K562 (cell line): ENCODE data around the gene ITGA7. TPM values are rescaled to one million over a fixed set of nuclear protein-coding genes. Genes with fewer than 3 reads are reported as not detected.

Experiments
- CBFA2T2 ChIP-seq: fragments of 450-650 bp; conservative IDR thresholded peaks from 2 replicates; pipeline ENCODE4 v1.6.1; 2017; ENCODE audit warnings: mild to moderate bottlenecking
- CBX5 ChIP-seq: IDR thresholded peaks from 2 replicates; pipeline ENCODE4 v1.6.1; 2014; ENCODE audit warnings: low read depth, borderline replicate concordance
- EP400 ChIP-seq: fragments of 450-650 bp; IDR thresholded peaks from 2 replicates; pipeline ENCODE4 v1.6.1; 2017; ENCODE audit warnings: antibody characterized with exemption, mild to moderate bottlenecking, moderate library complexity
- ESRRB ChIP-seq: fragments of 250-450 bp; sonication (Bioruptor Pico); IDR thresholded peaks from 2 replicates; pipeline ENCODE4 v1.5.0; 2020; ENCODE audit warnings: mild to moderate bottlenecking, moderate library complexity, borderline replicate concordance
- FOXJ2 ChIP-seq: fragments of 200-800 bp; sonication (Bioruptor generic); IDR thresholded peaks from 2 replicates; pipeline ENCODE4 v1.6.1; 2016; ENCODE audit warnings: missing genetic modification characterization, missing compliant biosample characterization
- HNRNPK ChIP-seq: fragments of 200-400 bp; formaldehyde crosslinking; IDR thresholded peaks from one replicate; pipeline ENCODE4 v1.6.1; 2018; ENCODE audit warnings: mild to moderate bottlenecking, low read depth, low read length; ENCODE audit not compliant: poor library complexity, severe bottlenecking
- IRF2 ChIP-seq: sonication (generic); formaldehyde crosslinking; IDR thresholded peaks from 2 replicates; pipeline ENCODE4 v1.8.1; 2022; ENCODE audit warnings: mild to moderate bottlenecking, missing genetic modification reagents
- MAFF ChIP-seq: IDR thresholded peaks from 2 replicates; pipeline ENCODE4 v1.6.1; 2012; ENCODE audit warnings: low read length, improper control_type of control experiment
- MYBL2 ChIP-seq, 2 experiments: fragments of 450-650 bp in 1 of 2; sonication (generic) in 1 of 2; formaldehyde crosslinking in 1 of 2; IDR thresholded peaks; 2 replicates each; pipeline versions ENCODE4 v1.6.1 to v1.8.1; 2017 to 2022; ENCODE audit warnings: borderline replicate concordance in 1 of 2, inconsistent platforms in 1 of 2, low read depth in 1 of 2, mild to moderate bottlenecking in 1 of 2, missing genetic modification reagents in 1 of 2, moderate library complexity in 1 of 2
- NFE2L1 ChIP-seq: fragments of 450-650 bp; IDR thresholded peaks from 2 replicates; pipeline ENCODE4 v1.6.1; 2016; ENCODE audit warnings: missing genetic modification characterization, low read depth, mild to moderate bottlenecking, missing compliant biosample characterization, moderate library complexity, borderline replicate concordance
- PHF21A ChIP-seq: fragments of 450-650 bp; IDR thresholded peaks from 2 replicates; pipeline ENCODE4 v1.6.1; 2017; ENCODE audit warnings: low read depth, borderline replicate concordance
- STAT5A ChIP-seq: IDR thresholded peaks from 2 replicates; pipeline ENCODE4 v1.6.1; 2012; ENCODE audit warnings: low read length, inconsistent platforms, borderline replicate concordance
- STAT5B ChIP-seq: fragments of 250-450 bp; sonication (Bioruptor Pico); IDR thresholded peaks from 2 replicates; pipeline ENCODE4 v1.8.0; 2021; ENCODE audit warnings: mild to moderate bottlenecking, inconsistent platforms
- TAF1 ChIP-seq: IDR thresholded peaks from 2 replicates; pipeline ENCODE4 v1.6.1; 2011; ENCODE audit warnings: mild to moderate bottlenecking, low read length, moderate library complexity; ENCODE audit not compliant: insufficient read depth, control insufficient read depth, severe bottlenecking; ENCODE audit errors: extremely low read depth
- TGIF2 ChIP-seq: sonication (generic); formaldehyde crosslinking; IDR thresholded peaks from 2 replicates; pipeline ENCODE4 v1.8.1; 2022; ENCODE audit warnings: mild to moderate bottlenecking, missing genetic modification reagents, moderate library complexity
- ZBTB7A ChIP-seq: IDR thresholded peaks from 2 replicates; pipeline ENCODE4 v1.6.1; 2011; ENCODE audit warnings: low read depth, mild to moderate bottlenecking, low read length, moderate library complexity, borderline replicate concordance; ENCODE audit not compliant: control insufficient read depth
- ZNF134 ChIP-seq: fragments of 250-450 bp; sonication (Bioruptor Pico); conservative IDR thresholded peaks from 2 replicates; pipeline ENCODE4 v1.4.0; 2020
- ZNF324 ChIP-seq: fragments of 250-450 bp; sonication (Bioruptor Pico); IDR thresholded peaks from 2 replicates; pipeline ENCODE4 v1.4.0; 2020; ENCODE audit warnings: mild to moderate bottlenecking
- ZNF764 ChIP-seq: fragments of 250-450 bp; sonication (Bioruptor Pico); IDR thresholded peaks from 2 replicates; pipeline ENCODE4 v1.4.0; 2020; ENCODE audit warnings: low read depth, mild to moderate bottlenecking, moderate library complexity
- ZSCAN29 ChIP-seq: fragments of 450-650 bp; IDR thresholded peaks from 2 replicates; pipeline ENCODE4 v1.6.1; 2017
- polyA plus RNA-seq, 8 experiments: library from polyadenylated mRNA; depleted of rRNA in 4 of 8; stranded (reverse) in 5 of 8; unstranded in 3 of 8; fragments of >200 nt; fragmentation: Nextera tagmentation in 2 of 8; fragmentation: Illumina TruSeq in 1 of 8; extraction: Ambion mirVana in 2 of 8; extraction: Trizol in 1 of 8; gene quantifications; 2 replicates each; pipeline versions ENCODE4 v1.2.1 to v1.2.3, GENCODE V29; 2011 to 2014; ENCODE audit warnings: inconsistent platforms in 1 of 8, missing spikeins in 1 of 8
- total RNA-seq, 7 experiments: library from RNA; depleted of rRNA in 6 of 7; stranded (reverse); fragments of >200 nt in 6 of 7; fragmentation: Illumina TruSeq in 2 of 7; extraction: Trizol in 2 of 7; gene quantifications; 2 replicates each; pipeline versions ENCODE4 v1.2.1 to v1.2.3, GENCODE V29; 2011 to 2021; ENCODE audit warnings: low replicate concordance in 1 of 7
- TF ChIP-seq, protein P1 (sequence below): fragments of 250-450 bp; sonication (Bioruptor Pico); IDR thresholded peaks from 2 replicates; pipeline ENCODE4 v1.5.0; 2020; ENCODE audit warnings: mild to moderate bottlenecking, borderline replicate concordance
- TF ChIP-seq, protein P2 (sequence below): fragments of 450-650 bp; IDR thresholded peaks from 2 replicates; pipeline ENCODE4 v1.7.0; 2016; ENCODE audit warnings: borderline replicate concordance
- TF ChIP-seq, protein P3 (sequence below): fragments of 450-650 bp; conservative IDR thresholded peaks from 2 replicates; pipeline ENCODE4 v1.6.1; 2016; ENCODE audit warnings: missing genetic modification characterization, low read depth, mild to moderate bottlenecking, control low read depth, missing compliant biosample characterization

ITGA7 gene
- total and polyA plus RNA-seq, 9 of the 15 experiments (the other 6 are each of a cell fraction or from before 2014, with no cell fraction given): 0.11 to 2.3 (median 0.56) TPM; not detected in 1

DNA sequence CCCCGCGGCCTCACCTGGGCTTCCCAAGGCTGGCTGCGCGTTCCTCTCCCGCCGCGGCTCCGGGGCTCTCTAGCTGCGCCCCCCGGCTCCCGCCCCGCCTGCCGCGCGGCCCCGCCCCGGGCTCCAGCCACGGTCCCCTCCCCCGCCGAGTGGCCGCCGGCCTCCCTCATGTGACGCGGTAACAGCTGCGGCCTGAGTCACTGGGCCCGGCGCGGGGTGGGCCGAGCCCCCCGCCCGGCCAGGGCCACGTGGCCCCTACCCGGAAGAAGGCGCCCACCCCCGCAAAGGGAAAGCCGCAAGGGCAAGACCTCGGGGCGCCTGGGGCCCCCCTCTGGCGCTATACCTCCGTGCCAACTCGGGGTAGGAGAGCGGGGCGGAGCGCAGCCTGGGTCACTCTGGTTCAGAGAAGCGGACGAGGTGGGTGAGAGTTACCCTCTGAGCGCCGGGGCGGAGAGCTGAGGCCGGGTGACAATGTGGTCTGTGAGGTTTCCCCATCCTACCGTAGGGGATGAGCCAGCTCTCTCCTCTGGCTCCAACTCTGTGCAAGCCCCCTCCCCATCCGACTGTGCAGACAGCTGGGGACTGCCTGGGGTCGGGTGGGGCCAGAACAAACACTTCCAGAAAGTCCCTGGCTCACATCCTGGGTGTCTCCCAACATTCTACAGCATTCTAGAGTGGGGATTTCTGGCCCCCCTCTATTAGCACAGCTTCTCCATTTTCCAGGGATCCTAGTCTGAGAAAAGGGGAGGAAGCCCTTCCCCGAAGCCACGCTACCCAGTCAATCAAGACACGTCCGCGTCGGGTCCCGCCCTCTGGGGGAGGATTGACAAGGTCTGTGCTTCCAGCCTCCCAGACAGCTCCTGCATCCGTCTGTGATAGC, 21.5 kb upstream of the ITGA7 start, which contains the start of gene CD63 (continued):
- TF ChIP-seq, protein P1, sequence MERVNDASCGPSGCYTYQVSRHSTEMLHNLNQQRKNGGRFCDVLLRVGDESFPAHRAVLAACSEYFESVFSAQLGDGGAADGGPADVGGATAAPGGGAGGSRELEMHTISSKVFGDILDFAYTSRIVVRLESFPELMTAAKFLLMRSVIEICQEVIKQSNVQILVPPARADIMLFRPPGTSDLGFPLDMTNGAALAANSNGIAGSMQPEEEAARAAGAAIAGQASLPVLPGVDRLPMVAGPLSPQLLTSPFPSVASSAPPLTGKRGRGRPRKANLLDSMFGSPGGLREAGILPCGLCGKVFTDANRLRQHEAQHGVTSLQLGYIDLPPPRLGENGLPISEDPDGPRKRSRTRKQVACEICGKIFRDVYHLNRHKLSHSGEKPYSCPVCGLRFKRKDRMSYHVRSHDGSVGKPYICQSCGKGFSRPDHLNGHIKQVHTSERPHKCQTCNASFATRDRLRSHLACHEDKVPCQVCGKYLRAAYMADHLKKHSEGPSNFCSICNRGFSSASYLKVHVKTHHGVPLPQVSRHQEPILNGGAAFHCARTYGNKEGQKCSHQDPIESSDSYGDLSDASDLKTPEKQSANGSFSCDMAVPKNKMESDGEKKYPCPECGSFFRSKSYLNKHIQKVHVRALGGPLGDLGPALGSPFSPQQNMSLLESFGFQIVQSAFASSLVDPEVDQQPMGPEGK (CRISPR knock-in tag): no peak
- TF ChIP-seq ZSCAN29: no peak
- TF ChIP-seq NFE2L1 (tag): no peak
- TF ChIP-seq, protein P2, sequence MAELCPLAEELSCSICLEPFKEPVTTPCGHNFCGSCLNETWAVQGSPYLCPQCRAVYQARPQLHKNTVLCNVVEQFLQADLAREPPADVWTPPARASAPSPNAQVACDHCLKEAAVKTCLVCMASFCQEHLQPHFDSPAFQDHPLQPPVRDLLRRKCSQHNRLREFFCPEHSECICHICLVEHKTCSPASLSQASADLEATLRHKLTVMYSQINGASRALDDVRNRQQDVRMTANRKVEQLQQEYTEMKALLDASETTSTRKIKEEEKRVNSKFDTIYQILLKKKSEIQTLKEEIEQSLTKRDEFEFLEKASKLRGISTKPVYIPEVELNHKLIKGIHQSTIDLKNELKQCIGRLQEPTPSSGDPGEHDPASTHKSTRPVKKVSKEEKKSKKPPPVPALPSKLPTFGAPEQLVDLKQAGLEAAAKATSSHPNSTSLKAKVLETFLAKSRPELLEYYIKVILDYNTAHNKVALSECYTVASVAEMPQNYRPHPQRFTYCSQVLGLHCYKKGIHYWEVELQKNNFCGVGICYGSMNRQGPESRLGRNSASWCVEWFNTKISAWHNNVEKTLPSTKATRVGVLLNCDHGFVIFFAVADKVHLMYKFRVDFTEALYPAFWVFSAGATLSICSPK: no peak
- TF ChIP-seq CBFA2T2: peak; percentile 56; the same call in 1 of the 2 replicates
- TF ChIP-seq TGIF2 (CRISPR knock-in tag): peak; percentile 77; the same call in 1 of the 2 replicates
- TF ChIP-seq PHF21A: no peak; the same call in 1 of the 2 replicates
- TF ChIP-seq STAT5A: no peak
- TF ChIP-seq ZNF764 (CRISPR knock-in tag): no peak
- TF ChIP-seq MYBL2 (IDR thresholded peaks at IDR 0.05; ENCODE audit: low read depth): no peak
- no peak for TF ChIP-seq MYBL2 (CRISPR knock-in tag; IDR thresholded peaks at IDR 0.05; ENCODE audit: borderline replicate concordance)
- no peak for TF ChIP-seq MAFF
- TF ChIP-seq, protein P3, sequence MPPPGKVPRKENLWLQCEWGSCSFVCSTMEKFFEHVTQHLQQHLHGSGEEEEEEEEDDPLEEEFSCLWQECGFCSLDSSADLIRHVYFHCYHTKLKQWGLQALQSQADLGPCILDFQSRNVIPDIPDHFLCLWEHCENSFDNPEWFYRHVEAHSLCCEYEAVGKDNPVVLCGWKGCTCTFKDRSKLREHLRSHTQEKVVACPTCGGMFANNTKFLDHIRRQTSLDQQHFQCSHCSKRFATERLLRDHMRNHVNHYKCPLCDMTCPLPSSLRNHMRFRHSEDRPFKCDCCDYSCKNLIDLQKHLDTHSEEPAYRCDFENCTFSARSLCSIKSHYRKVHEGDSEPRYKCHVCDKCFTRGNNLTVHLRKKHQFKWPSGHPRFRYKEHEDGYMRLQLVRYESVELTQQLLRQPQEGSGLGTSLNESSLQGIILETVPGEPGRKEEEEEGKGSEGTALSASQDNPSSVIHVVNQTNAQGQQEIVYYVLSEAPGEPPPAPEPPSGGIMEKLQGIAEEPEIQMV: no peak
- peak; percentile 94 for TF ChIP-seq HNRNPK
- TF ChIP-seq TAF1: peak; percentile 59
- peak; percentile 98 for TF ChIP-seq EP400
- no peak for TF ChIP-seq IRF2 (CRISPR knock-in tag)
- no peak for TF ChIP-seq CBX5
- no peak for TF ChIP-seq ESRRB
- no peak for TF ChIP-seq ZNF134 (CRISPR knock-in tag)
- TF ChIP-seq ZBTB7A: peak; percentile 98
- TF ChIP-seq ZNF324: no peak
- no peak for TF ChIP-seq STAT5B (CRISPR knock-in tag)
- TF ChIP-seq FOXJ2 (tag): no peak
